ENCODE measurements around the gene STIL. TPM values are rescaled to one million over a fixed set of nuclear protein-coding genes. Genes with fewer than 3 reads are reported as not detected.

The STIL gene
- total and polyA plus RNA-seq, 2 donors from 2014 or later, result 0.28 to 2.5 TPM

DNA sequence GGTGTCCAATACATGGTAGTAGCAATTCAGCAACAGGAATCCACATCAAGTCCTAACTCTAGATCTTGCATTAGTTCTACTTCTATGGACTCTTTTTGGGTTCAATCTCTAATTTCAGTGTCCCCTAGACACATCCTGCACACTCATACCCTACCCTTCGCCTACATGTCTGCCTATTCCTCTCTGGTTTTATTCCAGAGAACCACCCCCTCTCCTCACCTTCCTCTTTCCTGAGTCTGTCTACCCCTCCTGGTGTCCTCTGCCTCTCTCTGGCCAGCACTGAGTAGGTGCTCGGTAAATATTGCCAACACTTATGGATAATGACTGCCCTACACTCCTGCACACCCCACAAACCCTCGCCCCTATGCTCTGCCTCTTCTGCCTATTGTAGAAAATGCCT, 91.5 kb downstream of the STIL start:
- peaks cover 39% of the 10 kb centered on the region for H3K27me3 ChIP-seq (ENCODE audit: control insufficient read depth, insufficient read depth, low read length)

DNA sequence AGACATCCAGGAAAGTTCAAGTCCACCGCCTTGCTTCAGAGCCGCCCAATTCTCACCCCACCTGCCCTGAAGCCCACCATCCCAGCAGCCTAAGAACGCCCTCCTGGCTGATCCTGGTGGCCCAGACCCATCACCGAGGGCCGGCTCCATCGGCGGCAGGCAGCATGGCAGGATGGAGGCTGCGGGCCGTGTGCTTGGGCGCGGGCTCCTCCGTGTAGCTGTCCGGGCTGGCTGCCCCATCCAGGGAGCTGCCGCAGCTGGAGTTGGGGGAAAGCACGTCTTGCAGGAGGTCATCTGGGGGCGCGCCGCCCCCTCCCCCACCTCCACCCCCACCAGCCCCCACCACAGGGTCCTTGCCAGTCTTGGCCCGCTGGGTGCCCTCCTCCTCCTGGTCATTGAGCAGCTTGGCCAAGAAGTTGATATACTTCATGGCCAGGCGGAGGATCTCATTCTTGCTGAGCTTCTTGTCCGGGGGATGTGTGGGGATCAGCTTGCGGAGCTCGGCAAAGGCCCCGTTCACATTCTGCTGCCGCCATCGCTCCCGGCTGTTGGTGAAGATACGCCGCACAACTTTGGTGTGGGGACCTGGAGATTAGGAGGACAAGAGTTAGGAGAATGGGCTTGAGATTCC, 94.2 kb downstream of the STIL start:
- Histone ChIP-seq H3K9me3 (ENCODE audit: control insufficient read depth in 2 of 3, insufficient read depth in 1 of 3, low read length in 3 of 3) (no peaks in the 10 kb centered on the region), H3K4me1 (ENCODE audit: control insufficient read depth in 2 of 3, insufficient read depth in 2 of 3, low read depth in 1 of 3, low read length in 3 of 3) (no peaks in the 10 kb centered on the region), H3K27ac (ENCODE audit: low read depth in 2 of 2, low read length in 2 of 2) (no peak overlapping the region), H3K27me3 (ENCODE audit: control insufficient read depth, insufficient read depth, low read length) (peaks cover 21% of the 10 kb centered on the region), H3K4me3 (ENCODE audit: low read length in 3 of 3) (no peak overlapping the region), H3K36me3 (ENCODE audit: control insufficient read depth in 2 of 3, insufficient read depth in 3 of 3, low read length in 3 of 3) (no peaks in the 10 kb centered on the region), H3K9ac (ENCODE audit: low read length in 3 of 3) (no peak overlapping the region)
- no peak for TF ChIP-seq CTCF (IDR thresholded peaks at IDR 0.05; ENCODE audit: borderline replicate concordance, extremely low read depth, insufficient read depth)
- intact Hi-C loops (cut with DNase I), result no loop called here
- FAIRE-seq, result no peak
- no peak for DNase-seq

More for the DNA sequence above, 91.5 kb downstream of the STIL start:
- peaks cover 0 to 8% (median 0%) of the 10 kb centered on the region in 3 donors for H3K4me1 ChIP-seq (ENCODE audit: control insufficient read depth in 2 of 3, insufficient read depth in 2 of 3, low read depth in 1 of 3, low read length in 3 of 3)
- intact Hi-C loops (cut with DNase I), result no loop called here
- FAIRE-seq (no peak), DNase-seq (no peak)
- H3K27ac ChIP-seq (ENCODE audit: low read depth in 2 of 2, low read length in 2 of 2), result no peak overlapping the region
- TF ChIP-seq CTCF (IDR thresholded peaks at IDR 0.05; ENCODE audit: borderline replicate concordance, extremely low read depth, insufficient read depth), result no peak
- no peaks in the 10 kb centered on the region for H3K9me3 ChIP-seq (ENCODE audit: control insufficient read depth in 2 of 3, insufficient read depth in 1 of 3, low read length in 3 of 3)
- no peak overlapping the region for H3K9ac ChIP-seq (ENCODE audit: low read length in 3 of 3)
- no peaks in the 10 kb centered on the region for H3K36me3 ChIP-seq (ENCODE audit: control insufficient read depth in 2 of 3, insufficient read depth in 3 of 3, low read length in 3 of 3)
- H3K4me3 ChIP-seq (ENCODE audit: low read length in 3 of 3), result no peak overlapping the region

DNA sequence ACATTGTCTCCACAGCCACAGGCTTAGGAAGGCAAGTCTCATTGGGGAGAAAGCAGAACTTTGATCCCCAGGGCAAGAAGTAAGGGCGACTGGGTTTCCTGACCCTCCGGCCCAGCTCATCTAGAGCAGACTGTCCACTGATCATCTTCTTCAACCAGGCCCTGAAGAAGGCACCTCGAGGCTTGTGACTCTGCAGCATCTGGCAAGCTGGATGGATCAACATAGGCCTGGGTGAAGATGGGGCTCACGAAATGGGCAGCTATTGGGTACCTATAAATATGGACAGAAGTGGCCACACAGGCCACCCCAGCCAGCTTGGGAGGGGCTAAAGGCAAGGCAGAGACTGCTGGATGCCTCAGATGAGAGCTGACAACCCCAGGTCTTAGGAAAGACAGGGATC, 94.9 kb downstream of the STIL start:
- Histone ChIP-seq H3K27me3 (ENCODE audit: control insufficient read depth, insufficient read depth, low read length) (peaks cover 14% of the 10 kb centered on the region), H3K9ac (ENCODE audit: low read length in 3 of 3) (no peak overlapping the region), H3K36me3 (ENCODE audit: control insufficient read depth in 2 of 3, insufficient read depth in 3 of 3, low read length in 3 of 3) (no peaks in the 10 kb centered on the region), H3K4me3 (ENCODE audit: low read length in 3 of 3) (no peak overlapping the region), H3K9me3 (ENCODE audit: control insufficient read depth in 2 of 3, insufficient read depth in 1 of 3, low read length in 3 of 3) (no peaks in the 10 kb centered on the region), H3K4me1 (ENCODE audit: control insufficient read depth in 2 of 3, insufficient read depth in 2 of 3, low read depth in 1 of 3, low read length in 3 of 3) (no peaks in the 10 kb centered on the region), H3K27ac (ENCODE audit: low read depth in 2 of 2, low read length in 2 of 2) (no peak overlapping the region)
- FAIRE-seq, result no peak
- intact Hi-C loops (cut with DNase I), result no loop called here
- no peak for DNase-seq
- no peak for TF ChIP-seq CTCF (IDR thresholded peaks at IDR 0.05; ENCODE audit: borderline replicate concordance, extremely low read depth, insufficient read depth)

Measured in kidney (tissue), 14 donors.